ENCODE measurements around the gene METTL16.

DNA sequence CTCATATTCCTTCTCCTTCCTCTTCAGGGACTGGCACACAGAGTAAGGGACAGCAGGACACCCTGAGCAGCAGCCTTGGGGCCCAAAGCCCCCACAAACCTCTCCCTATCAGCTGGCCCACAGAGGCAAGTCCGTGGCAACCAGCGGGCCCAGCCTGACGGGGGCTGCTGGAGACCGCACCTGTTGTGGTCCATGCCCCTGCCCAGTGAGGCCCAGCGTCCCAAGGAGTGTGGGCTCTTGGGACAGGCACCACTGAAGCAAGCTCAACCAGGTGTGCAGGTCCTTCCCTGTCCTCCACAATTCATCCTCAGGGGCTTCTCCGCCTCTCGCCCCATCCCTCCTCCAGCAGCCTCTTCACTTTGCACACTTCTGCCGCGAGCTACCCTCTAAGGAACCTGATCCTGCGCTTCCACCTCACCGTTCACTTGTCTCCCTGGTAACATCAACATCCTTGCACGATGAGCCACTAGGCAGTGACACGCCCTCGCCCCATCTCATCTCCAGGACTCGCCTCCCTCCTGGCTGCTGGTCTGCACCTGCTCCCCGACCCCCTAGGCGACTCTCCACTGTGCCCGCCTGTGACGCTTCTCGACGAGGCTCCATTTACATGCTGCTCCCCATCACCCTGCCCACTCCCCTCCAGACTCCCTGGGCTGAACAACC lies 123.5 kb downstream of the METTL16 start:
- TF ChIP-seq EGR1 (IDR thresholded peaks at IDR 0.05), result no peak
- TF ChIP-seq TAF1 (IDR thresholded peaks at IDR 0.05; ENCODE audit: low read depth), result no peak
- TF ChIP-seq, protein P1, sequence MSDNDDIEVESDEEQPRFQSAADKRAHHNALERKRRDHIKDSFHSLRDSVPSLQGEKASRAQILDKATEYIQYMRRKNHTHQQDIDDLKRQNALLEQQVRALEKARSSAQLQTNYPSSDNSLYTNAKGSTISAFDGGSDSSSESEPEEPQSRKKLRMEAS (IDR thresholded peaks at IDR 0.05), result no peak
- TF ChIP-seq RAD21 (IDR thresholded peaks at IDR 0.05; ENCODE audit: low read depth), result no peak
- TF ChIP-seq, protein P2, sequence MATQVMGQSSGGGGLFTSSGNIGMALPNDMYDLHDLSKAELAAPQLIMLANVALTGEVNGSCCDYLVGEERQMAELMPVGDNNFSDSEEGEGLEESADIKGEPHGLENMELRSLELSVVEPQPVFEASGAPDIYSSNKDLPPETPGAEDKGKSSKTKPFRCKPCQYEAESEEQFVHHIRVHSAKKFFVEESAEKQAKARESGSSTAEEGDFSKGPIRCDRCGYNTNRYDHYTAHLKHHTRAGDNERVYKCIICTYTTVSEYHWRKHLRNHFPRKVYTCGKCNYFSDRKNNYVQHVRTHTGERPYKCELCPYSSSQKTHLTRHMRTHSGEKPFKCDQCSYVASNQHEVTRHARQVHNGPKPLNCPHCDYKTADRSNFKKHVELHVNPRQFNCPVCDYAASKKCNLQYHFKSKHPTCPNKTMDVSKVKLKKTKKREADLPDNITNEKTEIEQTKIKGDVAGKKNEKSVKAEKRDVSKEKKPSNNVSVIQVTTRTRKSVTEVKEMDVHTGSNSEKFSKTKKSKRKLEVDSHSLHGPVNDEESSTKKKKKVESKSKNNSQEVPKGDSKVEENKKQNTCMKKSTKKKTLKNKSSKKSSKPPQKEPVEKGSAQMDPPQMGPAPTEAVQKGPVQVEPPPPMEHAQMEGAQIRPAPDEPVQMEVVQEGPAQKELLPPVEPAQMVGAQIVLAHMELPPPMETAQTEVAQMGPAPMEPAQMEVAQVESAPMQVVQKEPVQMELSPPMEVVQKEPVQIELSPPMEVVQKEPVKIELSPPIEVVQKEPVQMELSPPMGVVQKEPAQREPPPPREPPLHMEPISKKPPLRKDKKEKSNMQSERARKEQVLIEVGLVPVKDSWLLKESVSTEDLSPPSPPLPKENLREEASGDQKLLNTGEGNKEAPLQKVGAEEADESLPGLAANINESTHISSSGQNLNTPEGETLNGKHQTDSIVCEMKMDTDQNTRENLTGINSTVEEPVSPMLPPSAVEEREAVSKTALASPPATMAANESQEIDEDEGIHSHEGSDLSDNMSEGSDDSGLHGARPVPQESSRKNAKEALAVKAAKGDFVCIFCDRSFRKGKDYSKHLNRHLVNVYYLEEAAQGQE (IDR thresholded peaks at IDR 0.05; ENCODE audit: low read depth), result no peak
- no peak for TF ChIP-seq FOXM1 (IDR thresholded peaks at IDR 0.05; ENCODE audit: borderline replicate concordance, low read depth)
- no peak for TF ChIP-seq ZBTB7A (IDR thresholded peaks at IDR 0.05; ENCODE audit: low read depth)
- no peak for TF ChIP-seq EP300 (IDR thresholded peaks at IDR 0.05; ENCODE audit: borderline replicate concordance)
- TF ChIP-seq YY1 (IDR thresholded peaks at IDR 0.05; ENCODE audit: low read depth), result no peak
- TF ChIP-seq CEBPB (IDR thresholded peaks at IDR 0.05), result no peak
- TF ChIP-seq, protein P3, sequence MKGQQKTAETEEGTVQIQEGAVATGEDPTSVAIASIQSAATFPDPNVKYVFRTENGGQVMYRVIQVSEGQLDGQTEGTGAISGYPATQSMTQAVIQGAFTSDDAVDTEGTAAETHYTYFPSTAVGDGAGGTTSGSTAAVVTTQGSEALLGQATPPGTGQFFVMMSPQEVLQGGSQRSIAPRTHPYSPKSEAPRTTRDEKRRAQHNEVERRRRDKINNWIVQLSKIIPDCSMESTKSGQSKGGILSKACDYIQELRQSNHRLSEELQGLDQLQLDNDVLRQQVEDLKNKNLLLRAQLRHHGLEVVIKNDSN (IDR thresholded peaks at IDR 0.05), result no peak
- no peak for TF ChIP-seq TEAD4 (IDR thresholded peaks at IDR 0.05)
